Cardiac fibroblast (primary cell): ENCODE data around the gene LRRC3C.

ENCODE experiments used
- DNase-seq, 2 donors: peaks; one replicate each; pipeline versions ENCODE4 v3.0.0 to v3.0.0-alpha.2; 2010; ENCODE audit warnings: low read depth in 2 of 2
- H3K4me3 ChIP-seq, 2 donors: replicated peaks in 1 of 2; 1 replicate in 1 of 2; 2 replicates in 1 of 2; pipeline ENCODE4 v1.5.1; 2011; ENCODE audit warnings: low read depth in 2 of 2, low read length in 2 of 2, mild to moderate bottlenecking in 2 of 2, moderate library complexity in 1 of 2
- CTCF ChIP-seq: IDR thresholded peaks from one replicate; pipeline ENCODE4 v1.5.1; 2011; ENCODE audit warnings: low read depth, mild to moderate bottlenecking, low read length, inconsistent platforms

The LRRC3C gene

GRCh38 chr17:39969375-39969774, 41.8 kb downstream of the LRRC3C start:
- no peak for DNase-seq
- no peak for TF ChIP-seq CTCF
- H3K4me3 ChIP-seq, result no peak overlapping the region

- no peak for TF ChIP-seq CTCF
- H3K4me3 ChIP-seq, result no peak overlapping the region
- DNase-seq, result no peak
Measured at GRCh38 chr17:39970157-39970692, 42.7 kb downstream of the LRRC3C start.

- no peak overlapping the region for H3K4me3 ChIP-seq
- TF ChIP-seq CTCF, result no peak
- no peak for DNase-seq
Measured at GRCh38 chr17:39971076-39971603, 43.6 kb downstream of the LRRC3C start.

- DNase-seq, result peak in 1 of 2 donors; percentile 33
Measured at GRCh38 chr17:39972271-39972670, 44.7 kb downstream of the LRRC3C start.

GRCh38 chr17:39973496-39973895, 46.0 kb downstream of the LRRC3C start:
- no peak overlapping the region for H3K4me3 ChIP-seq
- peak in 1 of 2 donors; percentile 87 for DNase-seq
- TF ChIP-seq CTCF, result no peak

More at GRCh38 chr17:39972271-39972670, 44.7 kb downstream of the LRRC3C start:
- no peak overlapping the region for H3K4me3 ChIP-seq
- no peak for TF ChIP-seq CTCF

- H3K4me3 ChIP-seq, result no peak overlapping the region
- DNase-seq, result no peak
- TF ChIP-seq CTCF, result no peak
Measured at GRCh38 chr17:39974433-39974832, 46.9 kb downstream of the LRRC3C start.

- no peak overlapping the region for H3K4me3 ChIP-seq
- TF ChIP-seq CTCF, result no peak
- DNase-seq, result no peak
Measured at GRCh38 chr17:39975801-39976200, 48.3 kb downstream of the LRRC3C start.
